H1 (cell line): ENCODE results near the gene ANKRD13C. TPM values are rescaled to one million over a fixed set of nuclear protein-coding genes. Genes with fewer than 3 reads are reported as not detected.

Experiments used
- CTCF ChIA-PET: fragments of 300-600 bp; sonication (Branson Sonifier 250); formaldehyde crosslinking; loops from one replicate; lab custom pipeline; 2021; ENCODE audit not compliant: partially characterized antibody; lab: Charles Lee
- POLR2A ChIA-PET: fragments of 300-600 bp; sonication (Branson Sonifier 250); formaldehyde crosslinking; loops from one replicate; lab custom pipeline; 2021; ENCODE audit warnings: inconsistent platforms; ENCODE audit not compliant: partially characterized antibody; lab: Charles Lee
- DNase-seq, 2 experiments: peaks; one replicate each; pipeline versions ENCODE4 v3.0.0 to v3.0.0-alpha.2; 2010 to 2022; ENCODE audit warnings: low spot score in 2 of 2, low read depth in 1 of 2, mixed read lengths in 1 of 2
- FAIRE-seq: peaks from 2 replicates; lab custom pipeline; 2011; peaks lifted over from hg19 to GRCh38; lab: Jason Lieb, UNC
- H2AFZ ChIP-seq: 2 replicates; pipeline ENCODE4 v1.8.1; 2012; ENCODE audit warnings: low read length, inconsistent platforms
- H2AK5ac ChIP-seq: 2 replicates; pipeline ENCODE4 v1.6.1; 2013; ENCODE audit warnings: low read depth, low read length
- H2BK120ac ChIP-seq: replicated peaks from 2 replicates; pipeline ENCODE3; 2013; ENCODE audit warnings: low read depth, low read length, inconsistent platforms
- H2BK12ac ChIP-seq: 2 replicates; pipeline ENCODE4 v1.6.1; 2013; ENCODE audit warnings: low read depth, low read length
- H2BK15ac ChIP-seq: 2 replicates; pipeline ENCODE4 v1.6.1; 2013; ENCODE audit warnings: low read length
- H2BK20ac ChIP-seq: 2 replicates; pipeline ENCODE4 v1.6.1; 2013; ENCODE audit warnings: low read length
- H2BK5ac ChIP-seq: 2 replicates; pipeline ENCODE4 v1.6.1; 2013; ENCODE audit warnings: low read depth, low read length
- H3K14ac ChIP-seq: 2 replicates; pipeline ENCODE4 v1.6.1; 2013; ENCODE audit warnings: inconsistent platforms; ENCODE audit not compliant: insufficient read length
- H3K18ac ChIP-seq: 2 replicates; pipeline ENCODE4 v1.6.1; 2013; ENCODE audit warnings: low read length; ENCODE audit errors: extremely low read depth
- H3K23ac ChIP-seq: 2 replicates; pipeline ENCODE4 v1.6.1; 2013; ENCODE audit warnings: inconsistent platforms; ENCODE audit not compliant: insufficient read length
- H3K23me2 ChIP-seq: 2 replicates; pipeline ENCODE4 v1.6.1; 2013; ENCODE audit warnings: low read depth, low read length
- H3K27ac ChIP-seq: 2 replicates; pipeline ENCODE4 v1.6.1; 2011; ENCODE audit warnings: low read depth, low read length, inconsistent platforms
- H3K27me3 ChIP-seq, 4 experiments: replicated peaks in 1 of 4; 1 replicate in 1 of 4; 2 replicates in 3 of 4; pipeline versions ENCODE4 v1.6.1 to v1.8.1; 2011 to 2013; ENCODE audit warnings: low read length in 3 of 4, mild to moderate bottlenecking in 3 of 4, inconsistent platforms in 2 of 4, mixed read lengths in 2 of 4, moderate library complexity in 1 of 4; ENCODE audit not compliant: control insufficient read depth in 3 of 4, insufficient read depth in 3 of 4; ENCODE audit errors: extremely low read depth in 1 of 4
- H3K36me3 ChIP-seq, 4 experiments: 2 replicates each; pipeline versions ENCODE4 v1.6.1 to v1.8.1; 2011 to 2013; ENCODE audit warnings: mild to moderate bottlenecking in 4 of 4, low read length in 3 of 4, moderate library complexity in 2 of 4, control low read depth in 1 of 4, inconsistent platforms in 1 of 4; ENCODE audit not compliant: insufficient read depth in 4 of 4, control insufficient read depth in 2 of 4
- H3K4ac ChIP-seq: replicated peaks from 2 replicates; pipeline ENCODE3; 2013; ENCODE audit warnings: low read length, low read depth, mixed read lengths, inconsistent platforms; ENCODE audit not compliant: insufficient read length
- H3K4me1 ChIP-seq, 4 experiments: replicated peaks in 1 of 4; 1 replicate in 1 of 4; 2 replicates in 3 of 4; pipeline versions ENCODE4 v1.6.1 to v1.8.1; 2011 to 2013; ENCODE audit warnings: low read length in 3 of 4, inconsistent platforms in 2 of 4, mixed read lengths in 1 of 4; ENCODE audit not compliant: insufficient read depth in 4 of 4, control insufficient read depth in 3 of 4
- H3K4me2 ChIP-seq, 2 experiments: 2 replicates each; pipeline versions ENCODE4 v1.6.1 to v1.8.1; 2011 to 2013; ENCODE audit warnings: low read depth in 2 of 2, low read length in 2 of 2, control low read depth in 1 of 2, inconsistent platforms in 1 of 2, mild to moderate bottlenecking in 1 of 2; ENCODE audit not compliant: insufficient read depth in 1 of 2
- H3K4me3 ChIP-seq, 4 experiments: fragments of 200-600, 300-600 bp in 1 of 4; sonication (generic), shearing (Covaris generic), sonication (Bioruptor Twin) in 1 of 4; 2 replicates each; pipeline versions ENCODE4 v1.5.1 to v1.8.1; 2011 to 2016; ENCODE audit warnings: low read length in 4 of 4, low read depth in 3 of 4, control low read depth in 2 of 4, inconsistent platforms in 2 of 4, mild to moderate bottlenecking in 2 of 4, mixed read lengths in 1 of 4, moderate library complexity in 1 of 4; ENCODE audit not compliant: insufficient read depth in 2 of 4; ENCODE audit errors: extremely low read depth in 1 of 4
- H3K56ac ChIP-seq: replicated peaks from 2 replicates; pipeline ENCODE3; 2013; ENCODE audit warnings: low read depth, mild to moderate bottlenecking, mixed read lengths, low read length, inconsistent platforms; ENCODE audit not compliant: insufficient read length
- H3K79me1 ChIP-seq: 2 replicates; pipeline ENCODE4 v1.6.1; 2013; ENCODE audit warnings: low read depth, low read length, control low read depth
- H3K79me2 ChIP-seq, 2 experiments: 2 replicates each; pipeline versions ENCODE4 v1.6.1 to v1.8.1; 2012 to 2013; ENCODE audit warnings: low read length in 2 of 2, mild to moderate bottlenecking in 2 of 2, inconsistent platforms in 1 of 2; ENCODE audit not compliant: insufficient read depth in 2 of 2, control insufficient read depth in 1 of 2
- H3K9ac ChIP-seq, 4 experiments: replicated peaks in 1 of 4; 1 replicate in 1 of 4; 2 replicates in 3 of 4; pipeline versions ENCODE4 v1.6.1 to v1.8.1; 2011 to 2013; ENCODE audit warnings: low read depth in 3 of 4, low read length in 3 of 4, control low read depth in 2 of 4, mild to moderate bottlenecking in 2 of 4, moderate library complexity in 2 of 4, inconsistent platforms in 1 of 4; ENCODE audit errors: extremely low read depth in 1 of 4
- H3K9me3 ChIP-seq, 2 experiments: 2 replicates each; pipeline versions ENCODE4 v1.6.1 to v1.8.1; 2012 to 2013; ENCODE audit warnings: mild to moderate bottlenecking in 2 of 2, moderate library complexity in 2 of 2, control low read depth in 1 of 2, inconsistent platforms in 1 of 2, low read depth in 1 of 2, low read length in 1 of 2, mixed read lengths in 1 of 2; ENCODE audit not compliant: insufficient read depth in 2 of 2
- H4K20me1 ChIP-seq, 2 experiments: replicated peaks in 1 of 2; 2 replicates each; pipeline versions ENCODE3 to v1.8.1; 2011 to 2013; ENCODE audit warnings: inconsistent platforms in 2 of 2, low read length in 2 of 2, mild to moderate bottlenecking in 1 of 2; ENCODE audit not compliant: insufficient read depth in 2 of 2, control insufficient read depth in 1 of 2
- H4K5ac ChIP-seq: 2 replicates; pipeline ENCODE4 v1.6.1; 2013; ENCODE audit warnings: low read length, low read depth, mixed read lengths, inconsistent platforms; ENCODE audit not compliant: insufficient read length
- H4K8ac ChIP-seq: 2 replicates; pipeline ENCODE4 v1.8.0; 2013; ENCODE audit warnings: mild to moderate bottlenecking, moderate library complexity, low read length, inconsistent platforms; ENCODE audit not compliant: insufficient read depth; ENCODE audit errors: extremely low read depth
- H4K91ac ChIP-seq: replicated peaks from 2 replicates; pipeline ENCODE3; 2013; ENCODE audit warnings: low read length, mixed read lengths, inconsistent platforms; ENCODE audit not compliant: insufficient read length
- SP4 ChIP-seq: IDR thresholded peaks from 2 replicates; pipeline ENCODE4 v1.6.1; 2012; ENCODE audit warnings: low read length, inconsistent platforms
- TAF7 ChIP-seq: optimal IDR thresholded peaks from 2 replicates; pipeline ENCODE3; 2011; ENCODE audit warnings: low read depth, mild to moderate bottlenecking, inconsistent platforms, low read length, moderate library complexity, borderline replicate concordance
- WGBS, 2 experiments: shearing (Covaris generic) in 1 of 2; methylation state at CpG; one replicate each; pipeline versions ENCODE4 v1.1.6 to v1.1.7; 2013 to 2015; ENCODE audit warnings: low lambda C conversion rate in 2 of 2, mixed read lengths in 2 of 2, inconsistent platforms in 1 of 2, low coverage in 1 of 2, missing lambda C conversion rate in 1 of 2; ENCODE audit not compliant: insufficient replicate concordance in 2 of 2, insufficient coverage in 1 of 2, insufficient read length in 1 of 2; ENCODE audit errors: extremely low coverage in 1 of 2, missing lambda C conversion rate in 1 of 2; 5-methylcytosine and 5-hydroxymethylcytosine counted together
- polyA plus RNA-seq, 7 experiments: library from polyadenylated mRNA; depleted of rRNA in 3 of 7; stranded (reverse) in 5 of 7; unstranded in 2 of 7; fragments of >200 nt in 5 of 7; fragments of 200-250 nt in 2 of 7; gene quantifications; 1 replicate in 5 of 7; 2 replicates in 1 of 7; 4 replicates in 1 of 7; pipeline versions ENCODE4 v1.2.1 to v1.2.3, GENCODE V29; 2011 to 2013; ENCODE audit warnings: missing spikeins in 2 of 7, mixed read lengths in 2 of 7
- total RNA-seq: library from RNA; stranded (reverse); fragmentation: NEBNext Ultra II Directional; extraction: Animal tissue kit (Norgen Biotek cat#: 25700); gene quantifications from 2 replicates; pipeline ENCODE4 v1.2.1, GENCODE V29; 2021
- TF ChIP-seq, protein P1 (sequence below): IDR thresholded peaks from 2 replicates; pipeline ENCODE4 v1.6.1; 2012; ENCODE audit warnings: low read length, inconsistent platforms

The ANKRD13C gene
- total and polyA plus RNA-seq, 2 of the 8 experiments (the other 6 are each of a cell fraction or from before 2014, with no cell fraction given): 4.8 to 21.7 TPM

- Histone ChIP-seq H3K4me3 (no peak overlapping the region), H3K18ac (no peak overlapping the region), H3K27me3 (no peaks in the 10 kb centered on the region), H2BK20ac (no peak overlapping the region), H3K23ac (no peak overlapping the region), H3K79me2 (no peaks in the 10 kb centered on the region), H3K9me3 (no peaks in the 10 kb centered on the region), H3K4me2 (no peak overlapping the region), H3K79me1 (no peaks in the 10 kb centered on the region), H4K91ac (no peak overlapping the region), H2BK120ac (no peak overlapping the region), H4K8ac (no peak overlapping the region), H3K23me2 (no peaks in the 10 kb centered on the region), H3K14ac (no peak overlapping the region), H3K4ac (no peak overlapping the region), H4K5ac (no peak overlapping the region), H2BK5ac (no peak overlapping the region), H4K20me1 (peaks cover 0 to 1% of the 10 kb centered on the region in 2 experiments), H3K36me3 (peaks cover 25 to 90% (median 67%) of the 10 kb centered on the region in 4 experiments), H3K27ac (no peak overlapping the region), H3K9ac (no peak overlapping the region), H2BK12ac (no peak overlapping the region), H3K56ac (no peak overlapping the region), H3K4me1 (no peaks in the 10 kb centered on the region), H2AK5ac (no peak overlapping the region), H2AFZ (no peak overlapping the region), H2BK15ac (no peak overlapping the region)
- CTCF ChIA-PET: no interaction called here
- FAIRE-seq: no peak
- no peak for DNase-seq
- POLR2A ChIA-PET: interaction anchor here (1.1 to 1.5 kb wide), 3 partner anchors 10 to 21 kb away, joined by 3 to 6 read pairs (median 4); no protein-coding TSS in a partner anchor
- 94% methylated on average over 4 of the region's 4 CpGs; no CpG with 5 or more reads in 1 of the 2 experiments for WGBS, 2 experiments
- TF ChIP-seq, protein P1, sequence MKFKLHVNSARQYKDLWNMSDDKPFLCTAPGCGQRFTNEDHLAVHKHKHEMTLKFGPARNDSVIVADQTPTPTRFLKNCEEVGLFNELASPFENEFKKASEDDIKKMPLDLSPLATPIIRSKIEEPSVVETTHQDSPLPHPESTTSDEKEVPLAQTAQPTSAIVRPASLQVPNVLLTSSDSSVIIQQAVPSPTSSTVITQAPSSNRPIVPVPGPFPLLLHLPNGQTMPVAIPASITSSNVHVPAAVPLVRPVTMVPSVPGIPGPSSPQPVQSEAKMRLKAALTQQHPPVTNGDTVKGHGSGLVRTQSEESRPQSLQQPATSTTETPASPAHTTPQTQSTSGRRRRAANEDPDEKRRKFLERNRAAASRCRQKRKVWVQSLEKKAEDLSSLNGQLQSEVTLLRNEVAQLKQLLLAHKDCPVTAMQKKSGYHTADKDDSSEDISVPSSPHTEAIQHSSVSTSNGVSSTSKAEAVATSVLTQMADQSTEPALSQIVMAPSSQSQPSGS: no peak
- no peak for TF ChIP-seq TAF7
- TF ChIP-seq SP4: no peak
Observed at GRCh38 chr1:70248729-70249128, 105.8 kb downstream of the ANKRD13C start.
